Left forelimb (tissue), 1 donor: ENCODE results near the gene CNEP1R1.
"Not testable (repeated sequence)": the region's sequence is repeated elsewhere in the genome, so short reads cannot be mapped to it uniquely, and the experiment has no call there.

Experiments used
- DNase-seq: peaks from one replicate; pipeline ENCODE4 v3.0.0-alpha.2; 2018; ENCODE audit warnings: low spot score

Gene CNEP1R1

GRCh38 chr16:50024684-50025536 is at the start of gene CNEP1R1:
TSS of gene CNEP1R1 (plus strand) at chr16:50025225. CDS start at chr16:50025316, 91 bp downstream.
- peak; percentile 98 for DNase-seq

DNA sequence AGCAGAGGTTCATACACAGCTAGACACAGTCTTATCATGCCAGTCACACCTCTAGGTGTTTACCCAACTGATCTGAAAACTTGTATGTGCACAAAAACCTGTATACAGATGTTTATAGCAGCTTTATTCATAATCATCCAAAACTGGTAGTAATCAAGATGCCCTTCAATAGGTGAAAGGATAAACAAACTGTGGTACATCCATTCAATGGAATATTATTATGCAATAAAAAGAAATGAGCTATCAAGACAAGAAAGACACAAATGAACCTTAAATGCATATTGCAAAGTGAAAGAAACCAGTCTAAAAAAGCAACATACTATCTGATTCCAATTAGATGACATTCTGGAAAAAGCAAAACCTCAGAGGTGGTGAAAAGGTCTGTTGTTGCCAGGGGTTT is 47.6 kb upstream of the CNEP1R1 start:
- DNase-seq, result no peak

GRCh38 chr16:49978569-49979326 is 46.3 kb upstream of the CNEP1R1 start:
- no peak for DNase-seq

DNA sequence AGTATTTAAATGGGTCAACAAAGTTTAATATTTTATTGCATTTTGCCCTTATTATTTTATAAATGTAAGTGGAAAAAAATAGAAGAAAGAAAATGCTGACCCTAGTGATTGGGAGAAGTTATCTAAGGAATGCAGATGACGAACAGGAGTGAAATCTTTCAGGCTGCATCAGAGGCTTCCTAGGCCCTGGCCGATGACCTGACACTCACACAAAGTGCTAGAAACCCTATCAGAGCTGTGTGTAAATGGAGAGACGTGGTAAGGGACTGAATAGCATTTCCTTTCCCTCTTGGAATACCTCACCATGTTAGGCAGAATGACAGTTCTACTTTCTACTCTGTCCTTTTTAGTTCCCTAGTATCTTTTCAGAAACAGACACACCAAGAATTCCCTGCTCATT is 44.9 kb upstream of the CNEP1R1 start:
- no peak for DNase-seq

DNA sequence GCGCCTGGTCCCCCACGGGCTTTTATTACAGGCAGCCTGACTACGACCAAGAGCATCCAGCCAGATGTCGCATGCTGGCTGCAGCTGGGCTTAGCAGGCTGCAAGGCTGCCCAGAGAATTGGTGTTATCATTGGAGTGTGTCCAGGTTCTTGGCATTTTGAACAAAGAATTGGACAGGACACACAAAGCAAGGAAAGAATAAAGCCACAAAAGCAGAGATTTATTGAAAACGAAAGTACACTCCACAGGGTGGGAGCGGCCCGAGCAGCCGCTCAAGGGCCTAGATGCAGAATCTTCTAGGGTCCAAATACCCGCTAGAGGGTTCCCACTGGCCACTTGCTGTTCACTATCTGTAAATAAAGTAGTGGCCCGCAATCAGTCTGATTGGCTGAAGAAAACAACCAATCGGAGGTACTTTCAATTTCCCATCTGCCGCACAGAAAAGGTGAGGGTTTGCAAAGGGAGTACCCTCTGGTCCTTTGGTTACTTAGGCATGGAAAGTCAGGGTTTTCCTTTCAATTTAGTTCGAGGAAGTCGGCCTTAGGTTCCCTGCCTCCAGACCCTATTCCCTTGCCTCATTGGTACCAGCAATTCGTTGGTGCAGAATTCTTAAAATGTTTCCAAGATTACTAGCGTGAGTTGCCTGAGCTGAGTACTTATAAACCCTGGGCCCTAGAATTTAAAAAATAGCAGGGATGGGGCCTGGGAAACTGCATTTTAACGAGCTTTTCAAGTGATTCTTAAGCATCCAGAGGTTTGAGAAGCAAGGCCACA is 38.5 kb upstream of the CNEP1R1 start:
- no peak for DNase-seq

DNA sequence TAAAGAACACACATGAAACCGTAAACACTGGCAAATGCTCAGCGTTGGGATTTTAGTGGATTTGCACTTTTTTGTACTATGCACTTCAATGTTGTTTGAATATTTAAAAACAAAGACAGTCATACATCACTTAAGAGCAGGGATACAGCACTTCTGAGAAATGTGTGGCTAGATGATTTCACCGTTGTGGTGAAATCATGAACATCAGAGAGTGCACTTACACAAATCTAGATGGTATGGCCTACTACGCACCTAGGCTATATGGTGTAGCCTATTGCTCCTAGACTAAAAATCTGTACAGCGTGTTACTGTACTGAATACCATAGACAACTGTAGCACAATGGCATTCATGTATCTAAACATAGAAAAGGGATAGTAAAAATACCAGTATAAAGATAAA is 37.6 kb upstream of the CNEP1R1 start:
- DNase-seq, result no peak

GRCh38 chr16:49992825-49993224 is 32.2 kb upstream of the CNEP1R1 start:
- DNase-seq, result no peak

DNA sequence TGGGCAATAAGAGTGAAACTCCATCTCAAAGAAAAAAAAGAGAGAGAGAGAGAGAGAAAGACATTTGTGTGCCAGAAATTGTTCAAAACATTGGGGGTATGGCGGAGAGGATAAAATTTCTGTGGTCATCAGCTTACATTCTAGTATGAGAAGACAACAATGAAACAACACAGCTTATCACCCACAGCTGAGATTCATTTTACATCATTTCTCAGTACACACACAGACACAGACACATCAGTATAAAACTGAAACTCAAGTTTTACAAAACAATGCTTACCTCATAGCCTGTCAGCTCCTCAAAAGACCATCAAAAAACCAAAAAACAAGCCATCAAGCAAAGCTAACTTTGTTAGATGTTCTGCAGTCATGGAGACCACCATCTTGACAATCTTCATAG is 31.4 kb upstream of the CNEP1R1 start:
- no peak for DNase-seq

- DNase-seq, result no peak
Measured at GRCh38 chr16:49994006-49994405, 31.0 kb upstream of the CNEP1R1 start.

- DNase-seq, result no peak
Measured at GRCh38 chr16:49995720-49996119, 29.3 kb upstream of the CNEP1R1 start.

DNA sequence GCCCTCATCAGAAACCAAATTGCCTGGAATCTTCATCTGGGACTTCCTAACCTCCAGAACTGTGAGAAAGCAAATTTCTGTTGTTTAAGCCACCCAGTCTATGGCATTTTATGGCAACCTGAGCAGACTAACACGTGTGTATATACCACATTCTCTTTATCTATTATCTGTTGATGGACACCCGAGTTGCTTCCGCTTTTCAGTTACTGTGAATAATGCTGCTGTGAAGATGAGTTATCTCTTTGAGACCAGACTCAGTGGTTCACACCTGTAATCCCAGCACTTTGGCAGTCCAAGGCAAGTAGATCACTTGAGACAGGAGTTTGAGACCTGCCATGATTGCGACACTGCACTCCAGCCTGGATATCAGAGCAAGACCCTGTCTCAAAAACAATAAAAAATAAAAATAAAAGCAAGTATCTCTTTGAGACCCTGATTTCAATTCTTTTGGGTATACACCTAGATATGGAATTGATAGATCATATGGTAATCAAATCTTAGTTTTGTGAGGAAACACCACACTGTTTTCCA is 27.2 kb upstream of the CNEP1R1 start:
- DNase-seq, result no peak

- no peak for DNase-seq
Measured at GRCh38 chr16:49998991-49999390, 26.0 kb upstream of the CNEP1R1 start.

GRCh38 chr16:50001144-50001543 is 23.9 kb upstream of the CNEP1R1 start:
- no peak for DNase-seq

GRCh38 chr16:50002190-50002589 is 22.8 kb upstream of the CNEP1R1 start:
- no peak for DNase-seq

GRCh38 chr16:50004239-50004638 is 20.8 kb upstream of the CNEP1R1 start:
- DNase-seq, result no peak

DNA sequence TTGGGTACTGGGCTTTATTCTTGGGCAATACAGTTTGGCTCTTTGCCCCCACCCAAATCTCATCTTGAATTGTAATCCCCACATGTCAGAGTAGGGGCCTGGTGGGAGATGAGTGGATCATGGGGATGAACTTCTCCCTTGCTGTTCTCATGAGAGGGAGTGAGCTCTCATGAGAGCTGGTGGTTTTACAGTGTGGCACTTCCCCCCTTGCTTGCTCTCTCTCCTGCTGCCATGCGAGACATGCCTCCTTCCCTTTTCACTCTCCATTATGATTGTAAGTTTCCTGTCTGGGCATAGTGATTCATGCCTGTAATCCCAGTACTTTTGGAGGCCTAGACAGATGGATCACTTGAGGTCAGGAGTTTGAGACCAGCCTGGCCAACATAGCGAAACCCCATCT is 18.1 kb upstream of the CNEP1R1 start:
- no peak for DNase-seq

GRCh38 chr16:50007744-50008143 is 17.3 kb upstream of the CNEP1R1 start:
- no peak for DNase-seq

GRCh38 chr16:50010212-50010611 is 14.8 kb upstream of the CNEP1R1 start:
- DNase-seq, result no peak

DNA sequence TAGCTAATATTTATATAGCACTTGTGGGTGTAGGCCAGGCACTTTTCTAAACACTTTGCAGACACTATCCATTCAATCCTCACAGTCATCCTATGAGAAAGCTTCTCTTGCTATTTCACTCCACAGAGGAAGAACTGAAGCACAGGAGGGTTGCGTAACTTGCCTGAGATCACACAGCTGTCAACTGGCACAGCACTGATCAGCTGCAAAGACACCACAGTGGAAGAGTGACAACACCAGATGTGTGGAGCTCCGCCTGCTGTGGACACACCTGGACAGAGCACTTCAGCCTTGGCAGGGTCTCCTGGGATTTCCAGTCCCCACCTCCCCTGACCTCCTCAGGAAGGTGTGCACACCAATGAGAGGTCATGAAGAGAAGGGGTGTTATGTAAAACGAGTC is 13.3 kb upstream of the CNEP1R1 start:
- no peak for DNase-seq

DNA sequence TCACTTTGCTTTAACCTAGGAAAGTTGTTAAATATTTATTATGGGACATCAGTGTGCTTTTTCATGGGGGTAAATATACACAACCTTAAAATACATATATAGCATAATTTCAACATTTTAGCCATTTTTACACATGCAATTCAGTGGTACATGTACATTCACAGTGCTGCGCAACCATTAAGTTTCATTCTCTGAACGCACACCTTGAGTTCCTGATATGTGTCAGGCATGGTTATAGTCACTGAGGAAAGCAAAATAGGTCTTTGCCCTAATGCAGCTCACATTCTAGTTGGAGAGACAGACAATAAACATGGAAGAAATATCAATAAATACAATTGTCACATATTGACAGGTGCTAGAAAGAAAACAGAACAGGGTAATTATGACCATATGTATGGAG is 12.8 kb upstream of the CNEP1R1 start:
- no peak for DNase-seq

DNA sequence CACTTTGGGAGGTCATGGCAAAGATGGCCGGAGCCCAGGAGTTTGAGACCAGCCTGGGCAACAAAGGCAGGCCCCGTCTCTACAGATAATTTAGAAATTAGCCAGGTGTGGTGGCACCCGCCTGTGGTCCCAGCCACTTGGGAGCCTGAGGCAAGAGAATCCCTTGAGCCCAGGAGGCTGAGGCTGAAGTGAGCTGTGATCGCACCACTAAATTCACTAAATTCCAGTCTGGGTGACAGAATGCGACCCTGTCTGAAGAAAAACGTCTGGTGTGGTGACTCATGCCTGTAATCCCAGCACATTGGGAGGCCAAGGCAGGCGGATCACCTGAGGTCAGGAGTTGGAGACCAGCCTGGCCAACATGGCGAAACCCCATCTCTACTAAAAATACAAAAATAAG is 10.8 kb upstream of the CNEP1R1 start:
- DNase-seq, result not testable (repeated sequence)

DNA sequence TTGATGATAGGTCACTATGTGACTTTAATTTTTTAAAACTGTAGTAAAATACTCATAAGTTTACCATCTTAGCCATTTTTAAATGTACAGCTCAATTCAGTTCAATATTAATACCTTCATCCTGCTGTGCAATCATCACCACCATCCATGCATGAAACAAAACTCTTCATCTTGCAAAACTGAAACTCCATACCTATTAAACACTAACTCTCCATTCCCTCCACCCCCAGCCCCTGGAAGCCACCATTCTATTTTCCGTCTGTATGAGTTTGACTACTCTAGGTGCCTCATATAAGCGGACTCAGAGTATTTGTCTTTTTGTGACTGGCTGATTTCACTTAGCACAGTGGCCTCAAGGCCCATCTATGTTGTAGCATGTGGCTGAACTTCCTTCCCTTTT is 9.4 kb upstream of the CNEP1R1 start:
- DNase-seq, result no peak
